ENCODE measurements around the gene KIF18B.
A peak's percentile ranks its signal among the peaks of the same experiment; 100 is the strongest.

The KIF18B gene

DNA sequence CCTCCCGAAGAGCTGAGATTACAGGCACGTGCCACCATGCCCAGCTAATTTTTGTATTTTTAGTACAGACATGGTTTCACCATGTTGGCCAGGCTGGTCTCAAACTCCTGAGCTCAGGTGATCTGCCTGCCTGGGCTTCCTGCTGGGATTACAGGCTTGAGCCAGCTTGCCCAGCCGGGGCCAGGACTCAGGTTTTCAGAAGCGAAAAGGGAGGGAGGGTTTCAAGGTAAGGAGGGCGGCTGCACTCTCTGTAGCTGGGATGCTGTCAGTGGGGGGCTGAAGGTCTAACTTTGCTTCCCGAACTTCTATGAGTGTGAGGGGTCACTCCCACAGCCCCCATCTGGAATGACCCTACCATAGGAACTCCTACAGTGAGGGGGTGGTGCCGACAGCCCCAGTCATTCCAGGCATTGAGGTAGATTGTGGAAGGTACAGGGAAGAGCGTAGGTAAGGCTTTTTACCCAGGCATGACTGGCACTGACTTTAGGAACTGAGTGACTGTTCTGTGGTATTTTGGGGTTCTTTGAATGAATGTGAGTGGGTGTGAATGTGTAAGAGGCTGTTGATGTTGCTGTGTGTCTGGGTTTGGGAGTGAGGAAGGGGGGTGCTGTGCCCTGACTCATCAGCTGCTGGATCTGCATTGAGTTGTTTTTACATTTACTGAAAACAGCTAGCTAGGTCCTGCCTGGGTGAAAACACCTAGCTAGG is 24.4 kb upstream of the KIF18B start:
- Histone ChIP-seq H2BK120ac (ENCODE audit: low read depth, low read length) (no peak overlapping the region), H3K18ac (ENCODE audit: low read length) (no peak overlapping the region), H3K4me1 (ENCODE audit: control insufficient read depth, low read depth, low read length) (peaks cover 9% of the 10 kb centered on the region), H3K9ac (ENCODE audit: low read length) (no peak overlapping the region), H4K8ac (ENCODE audit: low read depth, low read length) (no peak overlapping the region), H3K79me2 (ENCODE audit: control insufficient read depth, insufficient read depth, low read length) (no peaks in the 10 kb centered on the region), H2BK5ac (ENCODE audit: low read length) (no peak overlapping the region), H2AK5ac (ENCODE audit: low read length) (no peak overlapping the region), H3K4ac (ENCODE audit: low read depth, low read length) (no peak overlapping the region), H3K27me3 (ENCODE audit: insufficient read depth, low read length, poor library complexity) (peaks cover 12% of the 10 kb centered on the region), H3K27ac (ENCODE audit: low read depth, low read length) (no peak overlapping the region), H3K4me2 (ENCODE audit: low read length) (no peak overlapping the region), H4K5ac (ENCODE audit: low read length) (no peak overlapping the region), H3K79me1 (ENCODE audit: low read length) (no peaks in the 10 kb centered on the region), H3K56ac (ENCODE audit: low read length) (peak overlapping the region; percentile 54), H3K4me3 (ENCODE audit: low read length) (no peak overlapping the region), H3K36me3 (ENCODE audit: control insufficient read depth, insufficient read depth, low read length) (no peaks in the 10 kb centered on the region), H3K23ac (ENCODE audit: low read length) (no peak overlapping the region), H2BK15ac (replicated peaks; ENCODE audit: low read depth) (no peak overlapping the region)
- DNase-seq: peak; percentile 52
- WGBS (ENCODE audit: extremely low coverage, insufficient coverage, low lambda C conversion rate): no CpG with 5 or more reads among the region's 8 CpGs

DNA sequence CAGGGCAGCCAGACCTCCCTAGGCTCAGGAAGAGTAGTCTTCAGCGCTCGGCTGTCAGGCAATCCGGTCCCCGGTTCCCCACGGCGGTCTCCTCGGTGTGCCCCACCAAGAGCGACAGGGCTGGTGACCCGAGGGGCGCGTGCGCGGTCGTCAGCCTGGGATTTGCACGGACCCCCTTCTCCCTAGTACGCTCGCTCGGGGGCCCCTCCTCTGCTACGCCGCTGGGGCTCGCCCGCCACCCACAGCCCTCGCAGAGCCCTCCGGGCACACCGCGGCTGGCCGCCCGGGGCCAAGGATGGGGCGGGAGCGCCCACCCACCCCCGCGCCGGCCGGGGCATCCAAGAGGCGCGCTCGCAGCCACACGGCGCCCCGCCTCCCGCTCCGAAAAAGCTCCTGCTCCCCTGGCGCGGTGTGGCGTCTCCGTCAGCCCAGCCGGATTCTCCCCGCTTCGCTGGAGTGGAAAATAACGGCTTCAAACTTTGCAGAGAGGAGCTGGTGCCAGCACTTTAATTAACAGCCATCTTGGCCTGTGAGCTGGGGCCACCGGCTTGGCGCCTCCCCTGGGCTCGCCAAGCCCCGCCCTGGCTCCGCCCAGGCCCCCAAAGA is 22.7 kb upstream of the KIF18B start:
- H2BK5ac ChIP-seq (ENCODE audit: low read length): no peak overlapping the region
- no peak overlapping the region for H2AK5ac ChIP-seq (ENCODE audit: low read length)
- H2BK120ac ChIP-seq (ENCODE audit: low read depth, low read length): no peak overlapping the region
- WGBS (ENCODE audit: extremely low coverage, insufficient coverage, low lambda C conversion rate): no CpG with 5 or more reads among the region's 55 CpGs
- H3K4ac ChIP-seq (ENCODE audit: low read depth, low read length): no peak overlapping the region
- H3K23ac ChIP-seq (ENCODE audit: low read length): no peak overlapping the region
- peaks cover 11% of the 10 kb centered on the region for H3K4me1 ChIP-seq (ENCODE audit: control insufficient read depth, low read depth, low read length)
- peak; percentile 49 for DNase-seq
- no peak overlapping the region for H4K5ac ChIP-seq (ENCODE audit: low read length)
- H3K79me2 ChIP-seq (ENCODE audit: control insufficient read depth, insufficient read depth, low read length): no peaks in the 10 kb centered on the region
- peak overlapping the region; percentile 68 for H3K9ac ChIP-seq (ENCODE audit: low read length)
- peak overlapping the region; percentile 47 for H3K4me3 ChIP-seq (ENCODE audit: low read length)
- H3K27me3 ChIP-seq (ENCODE audit: insufficient read depth, low read length, poor library complexity): peaks cover 27% of the 10 kb centered on the region
- H3K79me1 ChIP-seq (ENCODE audit: low read length): no peaks in the 10 kb centered on the region
- peak overlapping the region; percentile 84 for H3K56ac ChIP-seq (ENCODE audit: low read length)
- no peak overlapping the region for H3K27ac ChIP-seq (ENCODE audit: low read depth, low read length)
- H3K4me2 ChIP-seq (ENCODE audit: low read length): peak overlapping the region; percentile 77
- H3K18ac ChIP-seq (ENCODE audit: low read length): peak overlapping the region; percentile 66
- no peaks in the 10 kb centered on the region for H3K36me3 ChIP-seq (ENCODE audit: control insufficient read depth, insufficient read depth, low read length)
- no peak overlapping the region for H4K8ac ChIP-seq (ENCODE audit: low read depth, low read length)
- H2BK15ac ChIP-seq (replicated peaks; ENCODE audit: low read depth): no peak overlapping the region

DNA sequence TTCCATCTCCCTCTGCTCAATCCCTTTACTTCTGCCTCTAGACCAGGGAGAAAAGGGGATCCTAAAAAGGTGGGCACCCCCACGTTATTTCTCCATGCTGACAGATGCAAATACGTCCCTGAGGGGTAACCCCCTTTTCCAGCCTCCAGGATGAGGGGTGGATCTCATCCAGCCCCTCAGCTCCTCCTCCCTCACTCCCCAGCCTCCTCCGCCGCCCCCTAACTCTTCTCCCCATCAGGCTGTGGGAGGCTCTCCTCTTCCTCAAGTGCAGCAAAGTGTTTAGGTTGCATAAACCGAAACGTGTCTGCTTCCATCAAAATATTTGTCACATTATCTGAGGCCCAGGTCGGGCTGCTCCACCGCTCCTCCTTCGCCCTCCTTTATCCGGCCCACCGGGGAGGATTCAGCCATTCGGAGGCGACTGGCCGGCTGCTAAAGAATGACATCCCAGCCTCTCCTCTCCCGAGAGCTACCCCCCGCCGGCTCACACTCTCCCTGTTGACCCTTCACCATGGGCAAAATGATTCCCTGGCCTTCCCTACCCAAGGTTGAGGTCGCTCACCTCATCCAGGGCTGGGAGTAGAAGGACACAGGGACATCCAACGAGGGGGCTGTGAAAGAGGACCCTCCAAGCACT is 21.7 kb upstream of the KIF18B start:
- Histone ChIP-seq H3K4ac (ENCODE audit: low read depth, low read length) (no peak overlapping the region), H3K9ac (ENCODE audit: low read length) (peak overlapping the region; percentile 47), H3K4me3 (ENCODE audit: low read length) (no peak overlapping the region), H3K79me1 (ENCODE audit: low read length) (no peaks in the 10 kb centered on the region), H3K4me1 (ENCODE audit: control insufficient read depth, low read depth, low read length) (peaks cover 11% of the 10 kb centered on the region), H4K8ac (ENCODE audit: low read depth, low read length) (no peak overlapping the region), H2BK120ac (ENCODE audit: low read depth, low read length) (no peak overlapping the region), H3K23ac (ENCODE audit: low read length) (no peak overlapping the region), H3K79me2 (ENCODE audit: control insufficient read depth, insufficient read depth, low read length) (no peaks in the 10 kb centered on the region), H2BK15ac (replicated peaks; ENCODE audit: low read depth) (no peak overlapping the region), H2BK5ac (ENCODE audit: low read length) (no peak overlapping the region), H3K27ac (ENCODE audit: low read depth, low read length) (no peak overlapping the region), H3K18ac (ENCODE audit: low read length) (no peak overlapping the region), H3K56ac (ENCODE audit: low read length) (peak overlapping the region; percentile 62), H4K5ac (ENCODE audit: low read length) (no peak overlapping the region), H3K36me3 (ENCODE audit: control insufficient read depth, insufficient read depth, low read length) (no peaks in the 10 kb centered on the region), H3K27me3 (ENCODE audit: insufficient read depth, low read length, poor library complexity) (peaks cover 27% of the 10 kb centered on the region), H3K4me2 (ENCODE audit: low read length) (peak overlapping the region; percentile 10), H2AK5ac (ENCODE audit: low read length) (no peak overlapping the region)
- WGBS (ENCODE audit: extremely low coverage, insufficient coverage, low lambda C conversion rate): no CpG with 5 or more reads among the region's 19 CpGs
- DNase-seq: peak; percentile 52

DNA sequence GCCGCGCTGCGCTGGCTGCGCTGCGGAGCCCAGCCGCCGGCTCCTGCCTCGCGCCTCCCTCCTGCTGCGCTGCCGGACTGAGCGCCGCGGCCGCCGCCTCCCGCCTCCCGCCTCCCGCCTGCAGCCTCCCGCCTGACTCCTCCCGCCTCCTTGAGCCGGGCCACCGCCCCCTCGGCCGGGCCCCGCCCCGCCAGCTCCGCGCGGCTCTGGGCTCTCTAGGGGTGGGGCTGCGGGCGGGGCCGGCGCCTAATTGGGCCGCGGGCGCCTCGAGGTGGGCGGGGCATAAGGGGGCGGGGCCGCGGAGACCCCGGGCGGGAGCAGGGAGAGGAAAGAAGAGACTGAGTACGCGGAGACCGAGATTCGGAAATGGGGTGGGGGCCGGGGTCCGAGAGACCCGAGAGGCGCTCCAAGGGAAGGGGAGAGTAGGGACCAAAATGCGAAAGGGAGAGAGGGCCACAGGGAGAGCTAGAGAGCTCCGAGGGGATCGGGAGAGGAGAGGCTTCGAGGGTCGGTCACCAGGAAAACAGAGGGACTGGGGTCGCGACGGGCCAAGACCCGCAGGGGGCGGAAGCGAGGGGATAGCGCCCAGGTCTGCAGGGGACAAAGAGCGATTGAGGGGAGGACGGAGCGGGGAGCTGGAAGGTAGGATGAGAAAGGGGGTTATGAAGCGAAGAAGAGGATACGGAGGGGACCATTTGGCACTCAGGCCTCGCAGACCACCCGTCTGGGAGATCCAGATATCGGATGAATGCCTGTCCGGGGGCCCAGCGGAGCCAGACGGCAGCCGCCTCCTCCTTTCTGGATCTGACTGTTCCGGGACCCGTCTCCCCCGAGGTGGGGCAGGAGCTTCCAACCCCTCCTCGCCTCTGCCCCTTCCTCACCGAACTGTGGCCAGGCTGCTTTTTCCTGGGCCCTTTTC is 20.9 kb upstream of the KIF18B start, which contains the start of gene C1QL1:
C1QL1 (minus strand) TSS at position 79 of the 919 bp plus-strand sequence. CDS start 255 bp downstream, outside the sequence.
- H3K27ac ChIP-seq (ENCODE audit: low read depth, low read length): no peak within 1 kb of the TSS
- peaks cover 27% of the 10 kb centered on the region for H3K27me3 ChIP-seq (ENCODE audit: insufficient read depth, low read length, poor library complexity)
- H3K4me1 ChIP-seq (ENCODE audit: control insufficient read depth, low read depth, low read length): peaks cover 11% of the 10 kb centered on the region
- H4K8ac ChIP-seq (ENCODE audit: low read depth, low read length): no peak within 1 kb of the TSS
- H3K4me3 ChIP-seq (ENCODE audit: low read length): peak within 1 kb of the TSS; percentile 1
- peak; percentile 96 for DNase-seq
- H3K18ac ChIP-seq (ENCODE audit: low read length): no peak within 1 kb of the TSS
- H2BK15ac ChIP-seq (replicated peaks; ENCODE audit: low read depth): no peak within 1 kb of the TSS
- peak within 1 kb of the TSS; percentile 47 for H3K9ac ChIP-seq (ENCODE audit: low read length)
- no peaks in the 10 kb centered on the region for H3K36me3 ChIP-seq (ENCODE audit: control insufficient read depth, insufficient read depth, low read length)
- H4K5ac ChIP-seq (ENCODE audit: low read length): no peak within 1 kb of the TSS
- WGBS (ENCODE audit: extremely low coverage, insufficient coverage, low lambda C conversion rate): no CpG with 5 or more reads among the region's 81 CpGs
- no peak within 1 kb of the TSS for H2BK5ac ChIP-seq (ENCODE audit: low read length)
- H3K4me2 ChIP-seq (ENCODE audit: low read length): peak within 1 kb of the TSS; percentile 10
- peak within 1 kb of the TSS; percentile 62 for H3K56ac ChIP-seq (ENCODE audit: low read length)
- no peaks in the 10 kb centered on the region for H3K79me1 ChIP-seq (ENCODE audit: low read length)
- H2BK120ac ChIP-seq (ENCODE audit: low read depth, low read length): no peak within 1 kb of the TSS
- H3K79me2 ChIP-seq (ENCODE audit: control insufficient read depth, insufficient read depth, low read length): no peaks in the 10 kb centered on the region
- no peak within 1 kb of the TSS for H2AK5ac ChIP-seq (ENCODE audit: low read length)
- peak within 1 kb of the TSS; percentile 91 for H3K23ac ChIP-seq (ENCODE audit: low read length)
- no peak within 1 kb of the TSS for H3K4ac ChIP-seq (ENCODE audit: low read depth, low read length)

DNA sequence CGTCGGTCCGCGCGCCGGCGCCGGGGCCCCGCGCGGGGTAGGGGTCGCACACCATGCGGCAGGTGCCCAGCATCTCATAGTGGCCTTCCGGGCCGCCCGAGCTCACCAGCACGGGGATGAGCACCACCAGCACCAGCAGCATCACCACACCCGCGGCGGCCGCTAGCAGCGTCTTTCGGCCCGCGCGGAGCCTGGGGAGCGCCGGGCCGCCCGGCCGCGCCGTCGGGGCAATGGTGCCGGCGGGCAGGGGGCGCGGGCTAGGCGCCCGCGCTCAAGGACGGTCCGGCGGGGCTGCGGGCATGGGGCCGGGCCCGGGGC is 20.3 kb upstream of the KIF18B start:
- Histone ChIP-seq H3K27me3 (ENCODE audit: insufficient read depth, low read length, poor library complexity) (peaks cover 27% of the 10 kb centered on the region), H3K79me1 (ENCODE audit: low read length) (no peaks in the 10 kb centered on the region), H3K4me1 (ENCODE audit: control insufficient read depth, low read depth, low read length) (peaks cover 11% of the 10 kb centered on the region), H3K18ac (ENCODE audit: low read length) (no peak overlapping the region), H3K79me2 (ENCODE audit: control insufficient read depth, insufficient read depth, low read length) (no peaks in the 10 kb centered on the region), H4K8ac (ENCODE audit: low read depth, low read length) (no peak overlapping the region), H2BK15ac (replicated peaks; ENCODE audit: low read depth) (no peak overlapping the region), H3K36me3 (ENCODE audit: control insufficient read depth, insufficient read depth, low read length) (no peaks in the 10 kb centered on the region), H3K4me3 (ENCODE audit: low read length) (no peak overlapping the region), H3K56ac (ENCODE audit: low read length) (no peak overlapping the region), H2BK5ac (ENCODE audit: low read length) (no peak overlapping the region), H3K4me2 (ENCODE audit: low read length) (no peak overlapping the region), H3K4ac (ENCODE audit: low read depth, low read length) (no peak overlapping the region), H3K27ac (ENCODE audit: low read depth, low read length) (no peak overlapping the region), H3K9ac (ENCODE audit: low read length) (no peak overlapping the region), H2AK5ac (ENCODE audit: low read length) (no peak overlapping the region), H2BK120ac (ENCODE audit: low read depth, low read length) (no peak overlapping the region), H3K23ac (ENCODE audit: low read length) (no peak overlapping the region), H4K5ac (ENCODE audit: low read length) (no peak overlapping the region)
- DNase-seq: no peak
- WGBS (ENCODE audit: extremely low coverage, insufficient coverage, low lambda C conversion rate): no CpG with 5 or more reads among the region's 47 CpGs

Measured in mesendoderm (in vitro differentiated cells).